Measurements from ENCODE around the gene GALK1. TPM values are rescaled to one million over a fixed set of nuclear protein-coding genes. Genes with fewer than 3 reads are reported as not detected.

Gene GALK1
- 46.3 to 75.9 TPM (median 65.6 TPM) in 5 replicates for total RNA-seq (2022; extraction: Qiagen RNA extraction; ENCODE audit: low read depth)

DNA sequence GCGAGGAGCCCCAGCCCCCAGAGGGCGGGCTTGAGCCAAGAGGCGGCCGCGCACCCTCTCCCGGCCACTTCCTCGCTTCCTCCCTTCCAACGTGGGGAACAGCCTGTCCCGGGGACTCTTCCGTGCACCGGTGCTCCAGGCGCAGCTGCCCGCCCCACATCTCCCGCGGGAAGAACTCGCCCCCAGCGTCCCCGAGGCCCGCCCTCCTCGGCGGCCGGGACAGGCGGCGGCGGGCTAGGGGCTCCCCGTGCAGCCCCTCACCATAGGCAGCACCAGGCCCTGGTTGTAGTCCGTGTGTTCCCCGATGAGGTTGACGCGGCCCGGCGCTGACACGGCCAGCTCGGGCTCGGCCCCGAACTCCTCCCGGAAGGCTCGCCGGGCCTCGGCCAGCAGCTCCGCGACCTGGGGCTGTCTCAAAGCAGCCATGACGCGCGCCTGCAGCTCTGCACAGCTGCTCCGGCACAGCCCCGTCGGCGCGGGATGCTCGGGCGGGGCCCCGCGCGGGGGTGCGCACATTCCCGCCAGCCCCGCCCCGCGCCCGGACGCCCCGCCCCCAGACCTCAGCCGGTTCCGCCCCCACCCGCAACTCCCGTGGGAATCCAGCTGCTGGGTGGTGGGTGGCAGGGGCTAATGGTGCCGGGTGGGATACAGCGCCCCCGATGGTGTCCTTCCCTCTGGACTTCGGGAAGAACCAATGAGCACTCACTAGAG lies at the start of gene GALK1:
GALK1 (minus strand) TSS at position 482 of the 711 bp plus-strand sequence; CDS start at position 426, 56 bp downstream.

DNA sequence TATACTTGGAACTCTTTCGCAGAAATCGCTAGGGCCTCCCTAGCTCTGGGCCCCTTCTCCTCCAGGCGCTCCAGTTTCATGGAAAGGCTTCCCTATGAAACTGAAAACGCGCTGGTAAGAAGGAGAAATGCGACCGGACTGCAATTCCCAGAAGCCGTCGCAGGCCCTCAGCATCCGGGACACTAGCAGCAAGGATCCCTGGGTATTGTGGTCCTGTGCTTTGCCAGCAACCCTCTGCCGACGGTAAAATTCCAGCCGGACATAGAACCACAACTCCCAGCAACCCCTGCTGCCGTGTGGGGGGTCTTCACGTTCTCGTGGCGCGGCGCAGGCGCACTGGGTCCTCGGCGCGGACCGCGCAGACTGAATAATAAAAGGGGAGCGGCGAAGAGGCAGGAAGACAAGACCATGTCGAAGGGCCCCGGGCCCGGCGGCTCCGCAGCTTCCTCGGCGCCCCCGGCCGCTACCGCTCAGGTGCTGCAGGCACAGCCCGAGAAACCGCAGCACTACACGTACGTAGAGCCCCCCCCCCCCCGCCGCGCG lies 19.6 kb upstream of the GALK1 start, which contains the start of gene UNK:
UNK (plus strand) TSS at position 334 of the 543 bp plus-strand sequence; CDS start at position 409, 75 bp downstream.

DNA sequence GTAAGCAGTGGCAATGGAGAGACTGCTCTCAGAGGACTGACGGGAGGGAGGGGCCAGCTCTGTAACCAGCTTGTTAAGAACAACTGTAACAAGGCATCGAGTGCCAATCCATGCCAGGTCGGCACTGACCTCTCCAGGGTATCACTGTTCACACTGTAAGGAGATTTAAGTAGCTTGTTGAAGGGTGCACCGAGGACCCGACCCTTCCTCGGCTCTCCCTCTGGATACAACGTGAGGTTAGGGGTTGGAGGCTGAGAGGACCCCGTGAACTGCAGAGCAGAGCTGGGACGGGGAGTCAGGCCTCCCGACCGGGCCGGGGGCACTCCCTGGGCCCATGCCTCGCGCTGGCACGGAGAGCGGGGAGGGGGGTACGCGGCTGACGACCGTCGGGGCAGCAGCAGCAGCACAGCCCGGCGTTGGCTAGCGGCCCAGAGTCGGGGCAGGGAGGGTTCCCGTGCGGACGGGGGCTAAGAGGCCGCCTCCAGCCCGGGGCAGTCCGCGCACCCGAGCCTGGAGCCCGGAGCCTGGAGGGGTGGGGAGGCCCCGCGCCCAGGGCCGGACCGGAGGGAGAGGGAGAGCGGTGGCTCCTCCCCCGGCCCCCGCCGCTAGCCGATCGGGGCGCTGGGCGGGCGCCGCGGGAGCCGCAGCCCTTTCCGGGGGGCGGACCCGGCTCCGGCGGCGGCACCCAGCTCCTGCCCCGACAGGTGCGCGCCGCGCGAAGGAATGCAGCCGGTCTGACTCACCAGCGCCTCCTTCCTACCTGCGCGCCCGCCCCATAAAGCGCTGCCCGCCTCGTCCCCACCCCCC lies 44.1 kb downstream of the GALK1 start, which contains the start of gene ITGB4:
ITGB4 (plus strand) TSS at position 804 of the 807 bp plus-strand sequence. CDS start 3,245 bp downstream, outside the sequence.

Other genes with a start within 250 kb of the GALK1 start
- 7.5 to 12.7 TPM (median 9.3 TPM) in 5 replicates for gene CASKIN2, start 249.7 kb downstream of the GALK1 start, total RNA-seq (2022; extraction: Qiagen RNA extraction; ENCODE audit: low read depth)
- gene TSEN54, start 248.7 kb downstream of the GALK1 start, total RNA-seq (2022; extraction: Qiagen RNA extraction; ENCODE audit: low read depth), result 24.6 to 49.5 TPM (median 42.8 TPM) in 5 replicates
- 13.4 to 28.9 TPM (median 25.5 TPM) in 5 replicates for gene LLGL2, start 239.5 kb downstream of the GALK1 start, total RNA-seq (2022; extraction: Qiagen RNA extraction; ENCODE audit: low read depth)
- 33.4 to 72.6 TPM (median 52.6 TPM) in 5 replicates for gene MYO15B, start 177.4 kb downstream of the GALK1 start, total RNA-seq (2022; extraction: Qiagen RNA extraction; ENCODE audit: low read depth)
- 0.32 to 2.4 TPM (median 0.59 TPM) in 5 replicates for gene SMIM5, start 131.8 kb downstream of the GALK1 start, total RNA-seq (2022; extraction: Qiagen RNA extraction; ENCODE audit: low read depth)
- gene RECQL5, start 98.0 kb downstream of the GALK1 start, total RNA-seq (2022; extraction: Qiagen RNA extraction; ENCODE audit: low read depth), result 16.6 to 26.3 TPM (median 25.0 TPM) in 5 replicates
- gene SAP30BP, start 97.9 kb downstream of the GALK1 start, total RNA-seq (2022; extraction: Qiagen RNA extraction; ENCODE audit: low read depth), result 103 to 124 TPM (median 110 TPM) in 5 replicates
- 40.8 to 63.1 TPM (median 55.6 TPM) in 5 replicates for gene ITGB4, start 43.7 kb downstream of the GALK1 start, total RNA-seq (2022; extraction: Qiagen RNA extraction; ENCODE audit: low read depth)
- gene UNK, start 19.6 kb upstream of the GALK1 start, total RNA-seq (2022; extraction: Qiagen RNA extraction; ENCODE audit: low read depth), result 22.5 to 32.7 TPM (median 31.2 TPM) in 5 replicates
- 3.5 to 4.4 TPM (median 3.9 TPM) in 5 replicates for gene UNC13D, start 79.2 kb upstream of the GALK1 start, total RNA-seq (2022; extraction: Qiagen RNA extraction; ENCODE audit: low read depth)
- 88.0 to 99.5 TPM (median 93.9 TPM) in 5 replicates for gene WBP2, start 90.1 kb upstream of the GALK1 start, total RNA-seq (2022; extraction: Qiagen RNA extraction; ENCODE audit: low read depth)
- 108 to 201 TPM (median 148 TPM) in 5 replicates for gene TRIM47, start 113.4 kb upstream of the GALK1 start, total RNA-seq (2022; extraction: Qiagen RNA extraction; ENCODE audit: low read depth)
- gene TRIM65, start 131.8 kb upstream of the GALK1 start, total RNA-seq (2022; extraction: Qiagen RNA extraction; ENCODE audit: low read depth), result 29.4 to 42.9 TPM (median 34.9 TPM) in 5 replicates
- 95.6 to 147 TPM (median 115 TPM) in 5 replicates for gene MRPL38, start 139.7 kb upstream of the GALK1 start, total RNA-seq (2022; extraction: Qiagen RNA extraction; ENCODE audit: low read depth)
- gene FBF1, start 175.8 kb upstream of the GALK1 start, total RNA-seq (2022; extraction: Qiagen RNA extraction; ENCODE audit: low read depth), result 5.4 to 9.8 TPM (median 7.7 TPM) in 5 replicates
- gene ACOX1, start 214.0 kb upstream of the GALK1 start, total RNA-seq (2022; extraction: Qiagen RNA extraction; ENCODE audit: low read depth), result 14.9 to 20.3 TPM (median 16.5 TPM) in 5 replicates
- gene TEN1, start 214.0 kb upstream of the GALK1 start, total RNA-seq (2022; extraction: Qiagen RNA extraction; ENCODE audit: low read depth), result 20.8 to 26.6 TPM (median 24.1 TPM) in 5 replicates
- 3.7 to 5.7 TPM (median 4.5 TPM) in 5 replicates for gene CDK3, start 235.7 kb upstream of the GALK1 start, total RNA-seq (2022; extraction: Qiagen RNA extraction; ENCODE audit: low read depth)

All from A549 treated with RU486 at 1 μM for 4 hours (cell line).